HEK293T (cell line): Measurements from ENCODE around the gene HTR1D.

ENCODE experiments used
- CTCF ChIA-PET: fragments of 350-600 bp; formaldehyde crosslinking; extraction: SDS; loops from one replicate; lab custom pipeline; 2021; ENCODE audit warnings: antibody characterized with exemption, inconsistent platforms; lab: Yijun Ruan, JAX
- POLR2A ChIA-PET: fragments of 350-600 bp; formaldehyde crosslinking; extraction: SDS; loops from one replicate; lab custom pipeline; 2020; ENCODE audit warnings: antibody characterized with exemption, inconsistent platforms; lab: Yijun Ruan, JAX
- DNase-seq: peaks from one replicate; pipeline ENCODE4 v3.0.0; 2012; ENCODE audit warnings: mixed read lengths; ENCODE audit errors: extremely low spot score
- ARNT ChIP-seq: fragments of 450-650 bp; IDR thresholded peaks from 2 replicates; pipeline ENCODE4 v1.6.1; 2017; ENCODE audit warnings: mild to moderate bottlenecking
- BHLHE40 ChIP-seq: fragments of 450-650 bp; IDR thresholded peaks from 2 replicates; pipeline ENCODE4 v1.6.1; 2016; ENCODE audit warnings: mild to moderate bottlenecking, moderate library complexity, borderline replicate concordance
- CTBP1 ChIP-seq: fragments of 450-650 bp; IDR thresholded peaks from 2 replicates; pipeline ENCODE4 v1.6.1; 2016; ENCODE audit warnings: borderline replicate concordance
- ELF4 ChIP-seq: fragments of 450-650 bp; IDR thresholded peaks from 2 replicates; pipeline ENCODE4 v1.6.1; 2017; ENCODE audit warnings: antibody characterized with exemption
- FOXA1 ChIP-seq: fragments of 450-650 bp; IDR thresholded peaks from 2 replicates; pipeline ENCODE4 v1.6.1; 2016; ENCODE audit warnings: mild to moderate bottlenecking
- FOXK2 ChIP-seq: fragments of 450-650 bp; IDR thresholded peaks from 2 replicates; pipeline ENCODE4 v1.6.1; 2016; ENCODE audit warnings: mild to moderate bottlenecking
- FOXM1 ChIP-seq: fragments of 450-650 bp; IDR thresholded peaks from 2 replicates; pipeline ENCODE4 v1.6.1; 2017; ENCODE audit warnings: mild to moderate bottlenecking, borderline replicate concordance
- HDGF ChIP-seq: fragments of 450-650 bp; IDR thresholded peaks from 2 replicates; pipeline ENCODE4 v1.6.1; 2017; ENCODE audit warnings: antibody characterized with exemption, borderline replicate concordance
- L3MBTL2 ChIP-seq: fragments of 450-650 bp; conservative IDR thresholded peaks from 2 replicates; pipeline ENCODE4 v1.6.1; 2016; ENCODE audit warnings: mild to moderate bottlenecking
- LEF1 ChIP-seq: fragments of 450-650 bp; IDR thresholded peaks from 2 replicates; pipeline ENCODE4 v1.6.1; 2017; ENCODE audit warnings: mild to moderate bottlenecking, borderline replicate concordance
- NFRKB ChIP-seq: fragments of 450-650 bp; IDR thresholded peaks from 2 replicates; pipeline ENCODE4 v1.6.1; 2016; ENCODE audit warnings: mild to moderate bottlenecking, moderate library complexity
- PKNOX1 ChIP-seq: fragments of 450-650 bp; IDR thresholded peaks from 2 replicates; pipeline ENCODE4 v1.6.1; 2016
- SP1 ChIP-seq: fragments of 450-650 bp; IDR thresholded peaks from 2 replicates; pipeline ENCODE4 v1.6.1; 2017
- SUZ12 ChIP-seq: fragments of 450-650 bp; IDR thresholded peaks from 2 replicates; pipeline ENCODE4 v1.6.1; 2016; ENCODE audit warnings: mild to moderate bottlenecking
- TARDBP ChIP-seq: fragments of 450-650 bp; IDR thresholded peaks from 2 replicates; pipeline ENCODE4 v1.6.1; 2016
- ZNF384 ChIP-seq: fragments of 450-650 bp; IDR thresholded peaks from 2 replicates; pipeline ENCODE4 v1.6.1; 2016

Gene HTR1D

GRCh38 chr1:23222331-23222730, 5.0 kb upstream of the HTR1D start:
- DNase-seq, result no peak
- ChIA-PET POLR2A (no interaction called here), CTCF (interaction anchor here (0.6 kb wide), 2 partner anchors 34 to 1092 kb away, joined by 3 read pairs; no protein-coding TSS in a partner anchor)
- TF ChIP-seq CTBP1 (no peak), ZNF384 (no peak), ARNT (no peak), SUZ12 (no peak), BHLHE40 (no peak), TARDBP (no peak), PKNOX1 (no peak)

GRCh38 chr1:23221107-23221506, 3.8 kb upstream of the HTR1D start:
- ChIA-PET CTCF (interaction anchor here (1.4 kb wide), 1 partner anchor 10 kb away, joined by 3 read pairs; no protein-coding TSS in a partner anchor), POLR2A (no interaction called here)
- DNase-seq, result no peak
- TF ChIP-seq LEF1, result no peak
- TF ChIP-seq BHLHE40, result no peak
- no peak for TF ChIP-seq ARNT
- TF ChIP-seq TARDBP, result no peak
- no peak for TF ChIP-seq FOXK2
- no peak for TF ChIP-seq HDGF
- TF ChIP-seq NFRKB, result no peak
- TF ChIP-seq CTBP1, result no peak
- TF ChIP-seq ZNF384, result no peak
- TF ChIP-seq FOXM1, result no peak
- TF ChIP-seq SUZ12, result no peak

- peak; percentile 75 for DNase-seq
- POLR2A ChIA-PET, result interaction anchor here (0.9 to 1.4 kb wide), 2 partner anchors 52 to 128 kb away, joined by 3 to 4 read pairs; partner anchors contain the start of gene HNRNPR
- TF ChIP-seq BHLHE40, result no peak
- TF ChIP-seq TARDBP, result no peak
- no peak for TF ChIP-seq ELF4
- TF ChIP-seq FOXK2, result no peak
- TF ChIP-seq SP1, result no peak
- no peak for TF ChIP-seq PKNOX1
- CTCF ChIA-PET, result interaction anchor here (0.6 to 1.9 kb wide), 5 partner anchors 11 to 186 kb away, joined by 3 to 5 read pairs (median 4); no protein-coding TSS in a partner anchor
These were observed 406 bp downstream of the HTR1D start for GRCh38 chr1:23216771-23217420.

- TF ChIP-seq FOXK2 (no peak), ARNT (no peak), L3MBTL2 (no peak), CTBP1 (no peak), FOXM1 (no peak), PKNOX1 (no peak), SP1 (no peak), ZNF384 (no peak), NFRKB (no peak), LEF1 (no peak), BHLHE40 (no peak), TARDBP (no peak), FOXA1 (no peak), SUZ12 (no peak), HDGF (no peak), ELF4 (no peak)
- ChIA-PET CTCF (interaction anchor here (0.6 to 1.9 kb wide), 5 partner anchors 17 to 187 kb away, joined by 3 to 5 read pairs (median 3); no protein-coding TSS in a partner anchor), POLR2A (interaction anchor here (0.9 kb wide), 2 partner anchors 36 to 53 kb away, joined by 3 to 4 read pairs; no protein-coding TSS in a partner anchor)
- DNase-seq, result no peak
These were observed 1.4 kb downstream of the HTR1D start for GRCh38 chr1:23215751-23216449.

- CTCF ChIA-PET, result no interaction called here
- TF ChIP-seq TARDBP (no peak), NFRKB (no peak), FOXM1 (no peak), PKNOX1 (no peak), CTBP1 (no peak), SP1 (no peak), FOXA1 (no peak), ELF4 (no peak), SUZ12 (no peak), LEF1 (no peak), ZNF384 (no peak), ARNT (no peak), L3MBTL2 (no peak), HDGF (no peak), FOXK2 (no peak), BHLHE40 (no peak)
- no peak for DNase-seq
- POLR2A ChIA-PET, result no interaction called here
These were observed 2.0 kb downstream of the HTR1D start for GRCh38 chr1:23215291-23215690.
